HG02943 (cell line): ENCODE data around the gene SPATA18.
"Not testable (repeated sequence)": the region's sequence is repeated elsewhere in the genome, so short reads cannot be mapped to it uniquely, and the experiment has no call there.

ENCODE experiments used
- ATAC-seq: cut with Tn5 transposase; IDR thresholded peaks from one replicate; pipeline ENCODE4 v1.9.1; 2021; ENCODE audit warnings: mild to moderate bottlenecking, low read depth, moderate library complexity; ENCODE audit not compliant: unreplicated experiment

The SPATA18 gene

DNA sequence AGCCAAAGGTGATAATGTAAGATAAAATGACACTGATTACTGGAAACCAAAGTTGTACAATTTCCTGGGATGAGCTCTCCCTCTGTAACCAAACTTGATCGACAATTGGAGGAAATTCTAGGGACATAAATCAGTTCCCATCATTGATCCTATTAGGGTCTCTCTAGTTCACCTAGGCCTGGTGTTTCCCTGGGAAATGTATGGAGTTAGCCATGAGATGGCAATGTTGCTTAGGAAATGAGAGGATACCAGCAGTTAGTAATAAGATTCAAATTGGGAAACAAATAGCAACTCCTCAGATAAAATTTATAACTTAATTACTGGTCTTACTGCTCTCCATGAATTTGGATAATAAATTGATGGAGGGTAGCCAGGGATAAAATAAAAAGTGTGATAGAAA, 52.2 kb downstream of the SPATA18 start:
- ATAC-seq, result no peak

DNA sequence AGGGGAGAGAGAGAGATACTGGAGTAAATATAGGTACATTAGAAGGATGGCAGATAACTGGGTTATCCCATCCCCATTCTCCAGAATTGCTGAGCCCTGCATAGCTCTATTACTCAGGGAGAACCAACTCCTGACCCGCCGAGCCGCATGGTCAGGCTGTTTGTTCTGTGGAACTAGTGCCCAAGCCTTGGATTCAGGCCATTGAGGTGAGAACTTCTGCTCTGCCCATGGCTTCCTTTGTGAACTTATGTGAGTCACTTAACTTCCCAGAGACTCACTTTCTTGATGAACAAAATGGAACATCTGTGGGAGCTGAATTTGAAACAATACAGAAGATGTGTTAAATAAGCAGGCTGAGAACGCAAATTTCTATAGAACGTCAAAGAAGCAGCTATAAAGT, 54.2 kb downstream of the SPATA18 start:
- no peak for ATAC-seq

DNA sequence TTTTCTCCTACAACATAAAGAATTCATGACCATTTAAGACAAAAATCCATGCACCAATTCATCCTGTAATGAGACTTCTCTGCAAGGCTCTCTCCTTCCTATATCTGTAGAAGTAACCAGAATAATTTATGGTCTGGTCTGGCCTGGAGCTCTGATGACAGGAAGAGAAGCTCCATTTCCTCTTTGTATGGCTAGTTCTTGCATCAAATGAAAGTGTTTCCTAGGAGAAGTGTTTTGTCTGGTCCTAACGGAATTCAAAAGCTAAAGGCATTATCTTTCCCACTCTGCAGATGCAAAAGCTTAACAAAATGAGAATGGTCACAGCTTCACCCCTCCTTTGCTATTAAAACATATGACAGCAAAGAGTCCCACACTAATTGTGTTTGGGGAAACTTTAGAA, 55.1 kb downstream of the SPATA18 start:
- no peak for ATAC-seq

DNA sequence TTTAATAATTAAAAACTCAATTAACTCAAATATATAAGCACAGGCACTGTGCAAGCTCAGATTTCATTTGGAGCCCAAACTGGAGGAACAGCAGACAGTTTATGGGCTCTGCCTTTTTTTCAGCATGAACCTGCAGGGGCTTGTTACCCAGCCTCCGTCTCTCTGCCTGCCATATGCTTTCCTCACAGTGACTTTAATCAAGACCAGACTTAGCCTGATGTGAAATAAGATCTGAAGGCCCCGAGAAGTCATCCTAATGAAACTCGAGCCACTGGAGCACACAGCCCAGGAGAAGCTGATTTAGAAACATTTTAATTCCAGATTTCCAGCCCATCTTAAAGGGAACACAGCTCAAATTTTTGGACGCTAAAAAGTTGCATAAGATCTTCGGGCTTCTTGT, 55.6 kb downstream of the SPATA18 start:
- no peak for ATAC-seq

DNA sequence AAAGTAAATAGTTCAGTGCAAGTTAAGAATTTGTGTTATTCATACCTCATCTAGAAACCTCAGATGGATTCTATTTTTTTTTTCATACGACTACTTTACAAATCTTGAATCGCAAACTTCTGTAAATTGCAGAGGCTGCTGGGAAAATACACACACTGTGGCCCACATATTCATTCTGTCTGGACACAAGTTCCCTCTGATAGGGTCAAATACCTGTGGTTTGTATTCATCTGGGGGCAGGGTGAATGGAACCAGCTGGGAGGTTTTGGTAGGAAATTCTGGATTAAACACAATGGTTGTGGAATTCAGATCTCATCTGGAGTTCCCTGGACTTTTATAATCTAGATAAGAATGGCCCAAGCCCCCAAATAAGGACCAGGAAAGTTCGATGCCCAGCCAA, 56.2 kb downstream of the SPATA18 start:
- no peak for ATAC-seq

DNA sequence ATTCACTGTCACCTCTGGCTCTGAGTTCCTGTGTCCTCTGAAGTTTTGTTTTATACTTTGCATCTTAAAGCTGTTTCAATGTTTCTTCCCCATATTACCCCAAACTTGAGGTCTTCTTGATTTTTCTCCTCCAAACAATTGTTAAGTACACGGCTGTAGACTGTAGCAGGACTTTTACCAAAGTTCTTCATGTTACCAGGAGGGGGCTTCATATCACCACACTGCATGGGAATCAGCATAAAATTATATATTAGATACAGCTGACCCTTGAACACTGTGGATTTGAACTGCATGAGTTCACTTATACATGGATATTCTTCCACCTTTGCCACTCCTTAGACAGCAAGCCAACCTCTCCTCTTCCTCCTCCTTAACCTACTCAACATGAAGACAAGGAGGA, 56.6 kb downstream of the SPATA18 start:
- no peak for ATAC-seq

DNA sequence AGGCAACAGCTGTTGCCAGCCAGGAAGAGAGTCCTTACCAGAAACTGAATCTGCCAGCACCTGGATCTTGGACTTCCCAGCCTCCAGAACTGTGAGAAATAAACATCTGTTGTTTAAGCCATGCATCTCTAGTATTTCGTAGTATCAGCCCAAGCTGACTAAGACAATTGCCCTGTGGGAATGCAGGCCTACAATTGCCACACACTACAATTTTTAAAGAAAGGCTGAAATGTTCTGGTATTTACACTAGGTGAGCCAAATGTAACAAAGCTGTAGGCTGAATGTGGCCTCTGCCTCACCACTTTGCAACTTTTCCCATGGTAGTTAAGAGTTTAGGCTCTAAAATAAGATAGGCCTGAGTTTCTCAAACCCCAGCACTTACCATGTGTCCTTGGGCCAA, 59.1 kb downstream of the SPATA18 start:
- no peak for ATAC-seq

DNA sequence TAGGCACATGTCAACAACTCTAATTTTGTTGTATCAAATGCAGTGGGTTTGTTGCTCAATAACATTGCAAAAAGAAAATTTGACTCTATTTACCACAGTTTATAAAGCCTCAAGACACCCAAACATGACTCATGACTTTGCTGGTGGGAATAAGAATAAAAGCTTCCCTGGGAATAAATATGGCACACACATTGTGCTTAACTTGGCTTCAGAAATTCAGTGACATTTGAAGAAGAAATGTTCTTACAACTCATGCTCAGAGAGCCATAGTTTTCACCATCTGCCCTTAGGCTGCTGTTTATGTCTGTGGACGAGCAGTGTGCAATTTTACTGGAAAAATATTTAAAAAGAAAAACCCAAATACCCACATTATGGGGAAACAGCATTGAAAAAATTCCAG, 60.9 kb downstream of the SPATA18 start:
- ATAC-seq, result no peak

DNA sequence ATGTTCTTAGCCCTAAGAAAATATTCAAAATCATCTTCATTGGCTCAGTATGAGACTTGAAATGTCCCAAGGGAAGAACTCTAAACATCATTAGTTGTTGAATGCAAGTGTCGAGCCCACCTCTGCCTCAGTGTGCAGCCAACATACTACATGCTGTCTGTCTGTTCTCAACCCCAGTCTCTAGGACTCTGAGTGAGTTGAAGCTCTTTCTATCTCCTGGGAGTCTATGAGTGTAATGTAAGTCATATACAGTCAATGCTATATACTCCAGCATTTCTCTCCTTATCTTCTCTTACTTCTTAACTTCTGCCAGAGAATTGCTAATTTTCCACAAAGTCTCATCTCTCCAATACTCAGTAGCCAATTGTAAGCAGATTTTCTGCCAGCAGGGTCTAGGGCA, 61.3 kb downstream of the SPATA18 start:
- no peak for ATAC-seq

DNA sequence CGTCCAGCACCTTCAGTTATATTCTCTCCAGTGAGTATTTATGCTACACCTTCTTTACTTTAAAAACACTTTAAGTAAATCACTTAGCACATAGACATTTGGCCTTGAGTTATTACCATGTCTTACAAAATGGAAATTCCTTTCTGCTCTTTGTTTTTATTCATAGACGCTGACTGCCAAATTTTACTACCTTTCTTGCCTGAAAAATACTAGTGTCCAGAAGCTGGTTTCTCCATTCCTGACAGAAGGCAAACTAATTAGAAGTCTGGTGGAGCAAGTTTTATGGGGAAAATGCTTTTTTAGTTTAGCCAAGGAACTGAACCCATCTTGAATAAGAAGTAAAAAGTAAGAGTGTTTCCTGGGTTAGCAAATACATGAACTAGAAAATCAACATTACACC, 65.5 kb downstream of the SPATA18 start:
- no peak for ATAC-seq

DNA sequence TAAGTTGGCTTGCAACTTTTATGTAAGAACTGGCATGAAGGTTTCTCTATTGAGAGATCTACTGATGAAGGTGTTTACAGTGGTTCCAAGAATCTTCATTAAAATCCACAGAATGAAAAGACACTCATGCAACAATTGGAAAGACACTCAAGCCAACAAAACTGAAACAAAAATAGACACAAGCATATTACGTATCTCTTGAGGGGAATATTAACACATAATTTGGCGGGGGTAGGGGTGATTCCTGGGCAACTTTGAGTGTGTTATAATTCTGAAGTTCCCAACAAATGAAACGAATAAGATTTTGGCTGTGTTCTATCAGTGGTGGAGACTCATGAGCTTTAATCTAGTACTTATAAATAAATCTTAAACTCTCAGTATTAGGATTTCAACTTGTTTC, 75.1 kb downstream of the SPATA18 start:
- no peak for ATAC-seq

DNA sequence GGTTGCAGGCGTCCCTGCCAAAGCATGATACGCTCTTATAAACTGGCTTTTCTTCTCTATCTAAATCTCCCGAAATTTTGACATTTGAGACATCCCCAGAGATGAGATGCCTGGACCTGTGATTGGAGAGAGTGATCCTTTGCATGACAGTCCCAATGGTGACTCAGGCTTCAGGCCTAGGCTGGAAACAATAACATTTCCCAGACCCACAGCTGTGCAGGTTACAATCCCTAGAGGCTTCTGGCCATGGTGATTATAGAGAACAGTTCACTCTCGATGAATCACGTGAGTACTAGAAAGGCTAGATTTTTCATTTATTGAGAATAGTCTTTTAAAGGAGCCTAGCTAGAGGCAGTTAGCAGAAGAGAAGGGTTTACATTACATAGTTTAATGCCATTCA, 75.9 kb downstream of the SPATA18 start:
- ATAC-seq, result no peak

DNA sequence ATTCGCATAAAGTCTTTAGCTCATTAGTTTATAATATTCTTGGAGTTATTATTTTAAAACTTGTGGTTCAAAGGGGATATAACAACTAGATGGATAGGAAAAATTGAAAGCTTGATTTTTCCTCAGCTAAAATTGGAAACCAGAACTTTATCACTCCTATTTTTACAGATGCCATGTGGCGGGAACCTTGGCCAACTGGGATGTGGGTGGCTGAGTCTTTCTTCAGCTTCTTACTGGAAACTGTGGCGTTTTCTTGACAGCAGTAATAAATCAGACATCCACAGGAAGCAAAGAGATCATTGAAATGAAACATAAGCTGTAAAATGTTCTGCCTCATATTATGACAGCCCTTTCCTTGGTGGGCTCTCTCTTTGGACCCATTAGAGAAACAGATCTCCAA, 84.1 kb downstream of the SPATA18 start:
- ATAC-seq, result no peak

DNA sequence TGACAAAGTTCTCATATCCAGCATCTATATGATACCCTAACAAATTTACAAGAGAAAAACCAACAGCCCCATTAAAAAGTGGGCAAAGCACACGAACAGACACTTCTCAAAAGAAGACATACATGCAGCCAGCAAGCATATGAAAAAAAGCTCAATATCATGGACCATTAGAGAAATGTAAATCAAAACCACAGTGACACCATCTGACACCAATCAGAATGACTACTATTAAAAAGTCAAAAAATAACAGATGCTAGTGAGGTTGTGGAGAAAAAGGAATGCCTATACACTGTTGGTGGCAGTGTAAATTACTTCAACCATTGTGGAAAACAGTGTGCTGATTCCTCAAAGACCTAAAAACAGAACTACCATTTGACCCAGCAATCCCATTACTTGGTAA, 86.0 kb downstream of the SPATA18 start:
- ATAC-seq, result not testable (repeated sequence)

DNA sequence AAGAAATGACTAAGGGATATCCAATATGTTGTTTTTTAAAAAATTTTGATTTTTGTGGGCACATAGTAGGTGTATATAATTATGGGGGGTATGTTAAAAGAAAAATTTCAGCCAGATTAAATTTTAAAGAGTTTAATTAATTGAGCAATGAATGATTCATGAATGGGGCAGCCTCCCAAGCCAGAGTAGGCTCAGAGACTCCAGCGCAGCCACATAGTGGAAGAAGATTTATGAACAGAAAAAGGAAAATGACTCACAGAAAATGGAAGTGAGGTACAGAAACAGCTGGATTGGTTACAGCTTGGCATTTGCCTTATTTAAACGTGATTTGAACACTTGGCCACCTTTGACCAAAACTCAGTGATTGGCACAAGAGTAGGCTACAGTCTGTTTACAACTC, 91.7 kb downstream of the SPATA18 start:
- no peak for ATAC-seq

DNA sequence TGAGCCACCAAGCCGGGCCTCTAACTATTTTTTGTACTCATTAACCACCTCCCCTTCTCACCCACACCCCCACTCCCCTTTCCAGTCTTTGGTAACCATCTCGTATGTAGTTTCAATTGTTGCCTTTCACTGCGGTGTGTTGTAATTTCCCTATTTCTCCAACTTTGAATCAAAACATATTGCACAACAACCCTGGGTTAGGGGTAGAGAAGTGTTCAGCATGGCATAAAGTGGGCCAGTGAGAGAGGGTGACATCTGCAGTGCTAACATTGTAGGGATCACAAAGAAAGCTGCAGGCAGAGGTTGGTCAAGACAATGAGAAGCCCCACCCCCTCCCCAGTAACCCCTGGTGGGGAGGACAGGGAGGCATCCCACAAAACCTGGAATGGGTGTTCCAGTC, 92.7 kb downstream of the SPATA18 start:
- ATAC-seq, result no peak

DNA sequence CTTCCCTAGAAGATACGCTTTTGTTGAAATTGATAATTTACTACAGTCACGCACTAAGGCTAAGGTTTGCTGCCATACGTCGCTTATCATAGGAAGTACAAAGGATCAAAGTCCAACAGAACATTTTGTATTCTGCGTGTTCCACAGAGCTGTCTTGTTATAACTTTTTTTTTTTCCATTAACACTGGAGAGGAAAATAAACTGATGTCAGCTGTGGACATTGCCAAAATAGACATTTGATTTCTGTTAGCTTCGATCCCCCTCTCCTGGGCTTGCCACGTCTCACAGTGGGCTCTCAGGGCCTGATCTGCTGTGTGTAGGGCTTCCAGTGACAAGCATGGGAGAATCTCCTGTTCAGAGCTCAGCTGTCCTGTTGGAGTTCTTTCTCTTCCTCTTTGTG, 93.3 kb downstream of the SPATA18 start:
- ATAC-seq, result no peak
